ENCODE results near the gene PIGU.

GRCh38 chr20:34676642-34677373 is at the start of gene PIGU:
- TF ChIP-seq GATA2 (IDR thresholded peaks at IDR 0.05; ENCODE audit: low read depth, low read length) = no peak
- no peak for TF ChIP-seq GATA3 (IDR thresholded peaks at IDR 0.05; ENCODE audit: low read depth, low read length)

Data from SH-SY5Y (cell line).